ENCODE results near the gene DIPK1C.

The DIPK1C gene

DNA sequence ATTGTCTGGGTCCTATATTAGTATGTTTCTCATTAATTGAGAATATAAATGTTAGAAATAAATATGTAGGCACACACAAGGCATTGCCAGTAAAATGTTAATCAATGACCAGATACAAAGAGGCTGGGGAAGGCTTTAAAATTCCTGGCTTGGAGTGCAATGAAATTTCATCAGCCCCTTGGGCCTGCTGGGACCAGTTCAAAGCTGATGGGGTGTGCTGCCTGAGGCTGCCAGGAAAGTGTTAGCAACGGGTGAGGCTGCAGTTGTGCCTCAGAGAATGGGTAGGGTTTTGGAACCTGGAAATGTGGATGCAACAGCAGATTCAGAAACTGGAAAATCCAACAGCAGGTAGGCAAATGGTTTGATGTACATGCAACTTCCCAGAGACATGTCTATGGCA lies 68.9 kb downstream of the DIPK1C start:
- TF ChIP-seq ARNTL (CRISPR knock-in tag; IDR thresholded peaks at IDR 0.05; ENCODE audit: borderline replicate concordance, low read depth) = no peak
- ATAC-seq = no peak

DNA sequence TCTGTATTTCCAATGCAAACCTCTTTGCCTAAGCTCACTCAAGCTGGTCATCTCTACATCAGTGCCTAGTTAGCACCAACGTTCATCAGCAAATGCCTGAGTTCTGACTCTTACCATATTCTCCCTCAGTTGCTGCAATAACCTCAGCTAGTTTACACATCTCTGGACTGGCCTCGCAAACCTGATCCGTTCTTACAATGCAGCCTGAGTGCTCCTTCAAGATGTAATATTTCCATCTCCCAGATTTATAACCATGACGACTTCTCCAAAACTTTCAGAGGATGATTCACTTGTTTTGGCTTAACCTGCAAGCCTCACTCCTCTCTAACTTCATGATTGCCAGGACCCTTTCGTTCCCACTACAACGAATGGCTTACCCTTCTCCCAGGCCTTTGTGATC lies 69.7 kb downstream of the DIPK1C start:
- no peak for TF ChIP-seq SNAI2 (CRISPR knock-in tag; IDR thresholded peaks at IDR 0.05)
- TF ChIP-seq OSR1 (CRISPR knock-in tag; IDR thresholded peaks at IDR 0.05) = no peak
- TF ChIP-seq ZFP30 (CRISPR knock-in tag; IDR thresholded peaks at IDR 0.05) = no peak
- no peak for ATAC-seq
